Esophagus (tissue), 2 donors: Measurements from ENCODE around the gene COL27A1. TPM values are rescaled to one million over a fixed set of nuclear protein-coding genes. Genes with fewer than 3 reads are reported as not detected.

Experiments used
- H3K27ac ChIP-seq, 2 donors: one replicate each; pipeline ENCODE4 v1.5.1; 2013; ENCODE audit warnings: low read depth in 2 of 2, mild to moderate bottlenecking in 2 of 2, inconsistent platforms in 1 of 2, low read length in 1 of 2, moderate library complexity in 1 of 2
- H3K27me3 ChIP-seq, 2 donors: one replicate each; pipeline ENCODE4 v1.6.1; 2013; ENCODE audit warnings: low read length in 2 of 2, control low read depth in 1 of 2, mild to moderate bottlenecking in 1 of 2; ENCODE audit not compliant: insufficient read depth in 2 of 2, control insufficient read depth in 1 of 2
- H3K36me3 ChIP-seq, 2 donors: one replicate each; pipeline ENCODE4 v1.6.1; 2013; ENCODE audit warnings: low read length in 1 of 2; ENCODE audit not compliant: control insufficient read depth in 2 of 2, insufficient read depth in 2 of 2
- H3K4me1 ChIP-seq, 2 donors: one replicate each; pipeline ENCODE4 v1.6.1; 2013; ENCODE audit warnings: low read length in 1 of 2; ENCODE audit not compliant: control insufficient read depth in 2 of 2, insufficient read depth in 2 of 2
- H3K4me3 ChIP-seq, 2 donors: one replicate each; pipeline ENCODE4 v1.5.1; 2013; ENCODE audit warnings: low read length in 2 of 2, mild to moderate bottlenecking in 2 of 2, low read depth in 1 of 2, moderate library complexity in 1 of 2
- H3K9me3 ChIP-seq, 2 donors: one replicate each; pipeline ENCODE4 v1.6.1; 2013; ENCODE audit warnings: mild to moderate bottlenecking in 2 of 2, low read depth in 1 of 2, low read length in 1 of 2, moderate library complexity in 1 of 2; ENCODE audit not compliant: control insufficient read depth in 2 of 2, insufficient read depth in 1 of 2
- WGBS, 2 donors: extraction: QIAGEN DNeasy Blood & Tissue Kit; methylation state at CpG; one replicate each; pipeline ENCODE4 v1.1.7; 2013; 5-methylcytosine and 5-hydroxymethylcytosine counted together
- polyA plus RNA-seq, 2 donors: library from polyadenylated mRNA; stranded (reverse); fragments of 200-250 nt; gene quantifications; one replicate each; pipeline ENCODE4 v1.2.3, GENCODE V29; 2013
- donor health status: healthy with polysubstance abuse.
- donor health status: Bipolar disorder and iron deficiency.

Gene COL27A1
- polyA plus RNA-seq, 2 donors = 7.2 to 32.6 TPM

GRCh38 chr9:114276908-114277821, 121.8 kb downstream of the COL27A1 start:
- peaks cover 0 to 9% of the 10 kb centered on the region in 2 donors for H3K4me1 ChIP-seq
- no peak overlapping the region for H3K4me3 ChIP-seq
- no peaks in the 10 kb centered on the region for H3K36me3 ChIP-seq
- H3K27me3 ChIP-seq = no peaks in the 10 kb centered on the region
- peak overlapping the region in 1 of 2 donors; percentile 61 for H3K27ac ChIP-seq
- 59 to 73% methylated on average over 18 of the region's 18 CpGs for WGBS, 2 donors
- no peaks in the 10 kb centered on the region for H3K9me3 ChIP-seq

DNA sequence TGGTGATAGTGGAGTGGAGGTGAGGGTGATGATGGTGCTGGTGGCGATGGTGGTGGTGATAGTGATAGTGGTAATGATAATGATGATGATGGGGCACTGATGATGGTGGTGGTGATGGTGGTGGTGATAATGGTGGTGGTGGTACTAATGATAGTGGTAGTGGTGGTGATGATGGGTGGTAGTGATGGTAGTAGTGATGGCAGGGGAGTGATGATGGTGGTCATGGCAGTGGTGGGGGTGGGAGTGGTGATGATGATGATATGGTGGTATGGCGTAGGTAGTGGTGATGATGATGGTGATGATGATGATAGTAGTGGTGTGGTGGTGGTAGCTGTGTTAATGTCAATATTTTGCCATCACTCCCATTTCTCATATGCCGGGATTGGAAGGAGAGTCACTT, 123.0 kb downstream of the COL27A1 start:
- Histone ChIP-seq H3K36me3 (no peaks in the 10 kb centered on the region), H3K4me3 (no peak overlapping the region), H3K27ac (peak overlapping the region in 1 of 2 donors; percentile 81), H3K4me1 (peaks cover 0 to 9% of the 10 kb centered on the region in 2 donors), H3K9me3 (no peaks in the 10 kb centered on the region), H3K27me3 (no peaks in the 10 kb centered on the region)
- 74 to 80% methylated on average over 3 of the region's 3 CpGs for WGBS, 2 donors

- Histone ChIP-seq H3K36me3 (no peaks in the 10 kb centered on the region), H3K27me3 (no peaks in the 10 kb centered on the region), H3K4me3 (no peak overlapping the region), H3K9me3 (no peaks in the 10 kb centered on the region), H3K4me1 (peaks cover 0 to 5% of the 10 kb centered on the region in 2 donors), H3K27ac (peak overlapping the region; percentile 58 to 81)
- 52 to 65% methylated on average over 14 of the region's 14 CpGs for WGBS, 2 donors
Measured at GRCh38 chr9:114278881-114279570, 123.7 kb downstream of the COL27A1 start.

DNA sequence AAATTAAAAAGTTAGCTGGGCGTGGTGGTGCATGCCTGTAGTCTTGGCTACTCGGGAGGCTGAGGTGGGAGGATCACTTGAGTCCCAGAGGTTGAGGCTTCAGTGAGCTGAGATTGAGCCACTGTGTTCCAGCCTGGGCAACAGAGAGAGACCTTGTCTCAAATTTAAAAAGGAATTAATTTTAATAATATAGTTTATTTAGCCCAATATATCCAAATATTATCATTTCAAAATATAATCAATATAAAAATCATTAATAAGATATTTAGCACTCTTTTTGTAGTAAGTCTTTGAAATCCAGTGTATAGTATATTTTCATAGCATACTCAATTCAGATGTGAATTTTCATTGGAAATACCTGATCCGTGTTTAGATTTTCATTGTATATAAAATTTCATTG, 124.4 kb downstream of the COL27A1 start:
- 81 to 82% methylated on average over 3 of the region's 3 CpGs for WGBS, 2 donors
- H3K27me3 ChIP-seq = no peaks in the 10 kb centered on the region
- H3K27ac ChIP-seq = peak overlapping the region in 1 of 2 donors; percentile 81
- H3K4me3 ChIP-seq = no peak overlapping the region
- peaks cover 0 to 9% of the 10 kb centered on the region in 2 donors for H3K4me1 ChIP-seq
- H3K36me3 ChIP-seq = no peaks in the 10 kb centered on the region
- H3K9me3 ChIP-seq = no peaks in the 10 kb centered on the region

DNA sequence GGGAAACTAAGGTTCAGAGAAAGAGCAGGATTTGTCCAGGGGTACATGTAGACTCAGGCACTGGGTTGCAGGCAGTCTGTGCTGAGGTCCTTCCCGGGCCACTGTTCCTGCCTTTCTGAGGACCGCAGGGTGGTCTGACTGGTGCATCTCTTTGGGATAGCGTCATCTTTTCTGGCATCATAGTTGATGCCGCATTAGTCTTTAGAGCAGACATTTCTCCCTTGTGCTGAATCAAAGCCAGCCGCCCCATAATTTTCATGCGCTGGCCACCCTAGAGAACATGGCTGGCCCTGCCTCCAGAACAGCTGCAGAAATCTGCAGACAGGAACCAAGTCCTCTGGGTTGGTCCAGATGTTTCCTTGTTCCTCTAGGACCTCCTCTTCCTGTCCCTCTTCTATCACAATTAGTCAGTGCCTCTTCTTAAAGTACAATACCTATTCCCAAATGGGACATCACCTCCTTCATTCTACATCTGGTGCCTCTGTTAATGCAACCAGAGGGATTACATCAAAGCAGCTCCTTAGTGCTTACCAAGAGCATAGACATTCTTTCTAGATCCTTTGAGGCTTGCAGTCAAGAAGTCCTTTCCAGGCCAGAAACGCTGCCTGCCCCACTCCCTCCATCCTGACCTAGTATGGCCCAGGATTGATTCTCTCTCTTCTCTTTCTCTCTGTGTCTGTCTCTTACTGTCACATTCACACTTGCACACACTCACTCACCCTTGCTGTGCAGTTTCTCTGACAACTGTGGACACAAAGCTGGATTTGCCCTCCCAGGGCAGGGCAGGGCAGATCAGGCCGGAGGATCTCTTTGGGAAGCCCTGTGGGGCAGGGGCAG, 125.5 kb downstream of the COL27A1 start:
- Histone ChIP-seq H3K4me1 (peaks cover 0 to 9% of the 10 kb centered on the region in 2 donors), H3K9me3 (no peaks in the 10 kb centered on the region)

GRCh38 chr9:114281473-114282103, 126.3 kb downstream of the COL27A1 start:
- 79 to 82% methylated on average over 12 of the region's 12 CpGs for WGBS, 2 donors
- H3K36me3 ChIP-seq = no peaks in the 10 kb centered on the region
- H3K4me1 ChIP-seq = peaks cover 0 to 9% of the 10 kb centered on the region in 2 donors
- H3K27ac ChIP-seq = no peak overlapping the region
- no peaks in the 10 kb centered on the region for H3K27me3 ChIP-seq
- H3K9me3 ChIP-seq = no peaks in the 10 kb centered on the region
- no peak overlapping the region for H3K4me3 ChIP-seq

More for the DNA sequence above, 125.5 kb downstream of the COL27A1 start:
- H3K27me3 ChIP-seq = no peaks in the 10 kb centered on the region
- H3K36me3 ChIP-seq = no peaks in the 10 kb centered on the region
- 77 to 81% methylated on average over 8 of the region's 8 CpGs for WGBS, 2 donors
- H3K4me3 ChIP-seq = no peak overlapping the region
- no peak overlapping the region for H3K27ac ChIP-seq

- no peak overlapping the region for H3K27ac ChIP-seq
- H3K4me1 ChIP-seq = peaks cover 0 to 9% of the 10 kb centered on the region in 2 donors
- H3K4me3 ChIP-seq = no peak overlapping the region
- H3K9me3 ChIP-seq = no peaks in the 10 kb centered on the region
- WGBS, 2 donors = 92 to 94% methylated on average over 10 of the region's 10 CpGs
- H3K27me3 ChIP-seq = no peaks in the 10 kb centered on the region
- no peaks in the 10 kb centered on the region for H3K36me3 ChIP-seq
Measured at GRCh38 chr9:114282104-114282485, 126.8 kb downstream of the COL27A1 start.

GRCh38 chr9:114282507-114282906, 127.2 kb downstream of the COL27A1 start:
- no peaks in the 10 kb centered on the region for H3K27me3 ChIP-seq
- H3K9me3 ChIP-seq = no peaks in the 10 kb centered on the region
- H3K36me3 ChIP-seq = no peaks in the 10 kb centered on the region
- 77 to 87% methylated on average over 6 of the region's 6 CpGs for WGBS, 2 donors
- H3K4me1 ChIP-seq = peaks cover 0 to 9% of the 10 kb centered on the region in 2 donors
- no peak overlapping the region for H3K4me3 ChIP-seq
- no peak overlapping the region for H3K27ac ChIP-seq

GRCh38 chr9:114282926-114283325, 127.6 kb downstream of the COL27A1 start:
- H3K4me3 ChIP-seq = no peak overlapping the region
- no peaks in the 10 kb centered on the region for H3K36me3 ChIP-seq
- H3K27ac ChIP-seq = no peak overlapping the region
- H3K4me1 ChIP-seq = peaks cover 0 to 10% of the 10 kb centered on the region in 2 donors
- H3K27me3 ChIP-seq = no peaks in the 10 kb centered on the region
- WGBS, 2 donors = 43 to 51% methylated on average over 5 of the region's 5 CpGs
- H3K9me3 ChIP-seq = no peaks in the 10 kb centered on the region
